HG02642 (cell line): ENCODE data around the gene FCN2.

ENCODE experiments used
- ATAC-seq: cut with Tn5 transposase; IDR thresholded peaks from one replicate; pipeline ENCODE4 v1.9.1; 2021; ENCODE audit warnings: mild to moderate bottlenecking; ENCODE audit not compliant: unreplicated experiment, poor library complexity

Gene FCN2

GRCh38 chr9:134886413-134886913, 5.9 kb downstream of the FCN2 start:
- ATAC-seq: no peak

GRCh38 chr9:134887219-134887618, 6.6 kb downstream of the FCN2 start:
- ATAC-seq: no peak

- no peak for ATAC-seq
Observed at GRCh38 chr9:134887686-134888602, 7.3 kb downstream of the FCN2 start.

GRCh38 chr9:134888603-134889190, 8.1 kb downstream of the FCN2 start:
- no peak for ATAC-seq

GRCh38 chr9:134889386-134890154, 9.0 kb downstream of the FCN2 start:
- no peak for ATAC-seq

GRCh38 chr9:134890155-134890495, 9.5 kb downstream of the FCN2 start:
- ATAC-seq: no peak

GRCh38 chr9:134891053-134891452, 10.4 kb downstream of the FCN2 start:
- no peak for ATAC-seq

- no peak for ATAC-seq
Observed at GRCh38 chr9:134891713-134892112, 11.1 kb downstream of the FCN2 start.

- ATAC-seq: no peak
Observed at GRCh38 chr9:134892221-134892620, 11.6 kb downstream of the FCN2 start.

- ATAC-seq: no peak
Observed at GRCh38 chr9:134892820-134893420, 12.3 kb downstream of the FCN2 start.

- ATAC-seq: no peak
Observed at GRCh38 chr9:134894136-134894860, 13.7 kb downstream of the FCN2 start.

GRCh38 chr9:134895097-134895496, 14.5 kb downstream of the FCN2 start:
- ATAC-seq: no peak

GRCh38 chr9:134895567-134895907, 14.9 kb downstream of the FCN2 start:
- ATAC-seq: no peak

GRCh38 chr9:134895908-134896833, 15.6 kb downstream of the FCN2 start:
- no peak for ATAC-seq

- ATAC-seq: no peak
Observed at GRCh38 chr9:134896834-134897583, 16.4 kb downstream of the FCN2 start.

GRCh38 chr9:134897584-134898170, 17.1 kb downstream of the FCN2 start:
- ATAC-seq: no peak

GRCh38 chr9:134898319-134898718, 17.7 kb downstream of the FCN2 start:
- ATAC-seq: no peak

GRCh38 chr9:134899168-134899567, 18.6 kb downstream of the FCN2 start:
- ATAC-seq: no peak
